WTC11 (cell line): ENCODE measurements around the gene SLC6A2. TPM values are rescaled to one million over a fixed set of nuclear protein-coding genes. Genes with fewer than 3 reads are reported as not detected.

Experiments
- ATAC-seq: fragments of 200-7000 bp; cut with Tn5 transposase; 2 replicates; pipeline ENCODE4 v1.10.0; 2021; ENCODE audit warnings: mild to moderate bottlenecking, moderate library complexity
- CTCF ChIA-PET: fragments of 300-600 bp; sonication (Branson Sonifier 250); formaldehyde crosslinking; loops from one replicate; lab custom pipeline; 2021; ENCODE audit warnings: antibody characterized with exemption; lab: Charles Lee
- POLR2A ChIA-PET: fragments of 350-600 bp; sonication (Branson Sonifier 250); formaldehyde crosslinking; loops from one replicate; lab custom pipeline; 2021; ENCODE audit warnings: antibody characterized with exemption; lab: Charles Lee
- DNase-seq: peaks from one replicate; pipeline ENCODE4 v3.0.0; 2021; ENCODE audit warnings: low spot score
- H3K27ac Mint-ChIP-seq: 2 replicates; pipeline ENCODE4 v1.8.0; 2021; ENCODE audit warnings: mixed read lengths
- H3K27me3 Mint-ChIP-seq: 2 replicates; pipeline ENCODE4 v1.8.0; 2021; ENCODE audit warnings: low read depth, mild to moderate bottlenecking, moderate library complexity, mixed read lengths
- H3K36me3 Mint-ChIP-seq: 2 replicates; pipeline ENCODE4 v1.8.0; 2021; ENCODE audit warnings: mixed read lengths
- H3K4me1 Mint-ChIP-seq: 2 replicates; pipeline ENCODE4 v1.8.0; 2022; ENCODE audit warnings: mixed read lengths
- H3K4me3 Mint-ChIP-seq: 2 replicates; pipeline ENCODE4 v1.8.0; 2021; ENCODE audit warnings: mild to moderate bottlenecking, moderate library complexity, mixed read lengths
- H3K9me3 Mint-ChIP-seq: 2 replicates; pipeline ENCODE4 v1.8.0; 2021; ENCODE audit warnings: mixed read lengths
- ARID4B ChIP-seq: sonication (generic); formaldehyde crosslinking; IDR thresholded peaks from 2 replicates; pipeline ENCODE4 v1.8.0; 2023; ENCODE audit warnings: missing genetic modification reagents, mild to moderate bottlenecking, borderline replicate concordance
- EMX1 ChIP-seq: fragments of 250-450 bp; sonication (Bioruptor Pico); IDR thresholded peaks from 2 replicates; pipeline ENCODE4 v1.8.0; 2021; ENCODE audit warnings: mild to moderate bottlenecking
- IRF2 ChIP-seq: sonication (generic); formaldehyde crosslinking; IDR thresholded peaks from 2 replicates; pipeline ENCODE4 v1.8.0; 2022; ENCODE audit warnings: low read depth, missing genetic modification reagents, borderline replicate concordance
- JAZF1 ChIP-seq: fragments of 250-450 bp; sonication (Bioruptor Pico); IDR thresholded peaks from 2 replicates; pipeline ENCODE4 v1.9.0; 2021; ENCODE audit warnings: moderate library complexity, mild to moderate bottlenecking, inconsistent platforms
- JUN ChIP-seq: sonication (generic); formaldehyde crosslinking; IDR thresholded peaks from 2 replicates; pipeline ENCODE4 v1.8.0; 2023; ENCODE audit warnings: mild to moderate bottlenecking, missing genetic modification reagents
- MAX ChIP-seq: sonication (generic); formaldehyde crosslinking; IDR thresholded peaks from 2 replicates; pipeline ENCODE4 v1.8.0; 2022; ENCODE audit warnings: mild to moderate bottlenecking, missing genetic modification reagents
- RORB ChIP-seq: fragments of 250-450 bp; sonication (Bioruptor Pico); IDR thresholded peaks from 2 replicates; pipeline ENCODE4 v1.9.0; 2021; ENCODE audit warnings: mild to moderate bottlenecking
- SMAD3 ChIP-seq: sonication (generic); formaldehyde crosslinking; IDR thresholded peaks from 2 replicates; pipeline ENCODE4 v1.8.0; 2022; ENCODE audit warnings: missing genetic modification reagents, mild to moderate bottlenecking, borderline replicate concordance
- SP1 ChIP-seq: sonication (generic); formaldehyde crosslinking; conservative IDR thresholded peaks from 2 replicates; pipeline ENCODE4 v1.8.1; 2022; ENCODE audit warnings: missing genetic modification reagents
- TEAD1 ChIP-seq: sonication (generic); formaldehyde crosslinking; IDR thresholded peaks from 2 replicates; pipeline ENCODE4 v1.8.0; 2022; ENCODE audit warnings: mild to moderate bottlenecking, missing genetic modification reagents
- ZNF138 ChIP-seq: sonication (generic); formaldehyde crosslinking; conservative IDR thresholded peaks from 2 replicates; pipeline ENCODE4 v1.8.1; 2022; ENCODE audit warnings: mild to moderate bottlenecking, moderate library complexity, missing genetic modification reagents
- ZNF232 ChIP-seq: sonication (generic); formaldehyde crosslinking; IDR thresholded peaks from 2 replicates; pipeline ENCODE4 v1.8.0; 2022; ENCODE audit warnings: mild to moderate bottlenecking, missing genetic modification reagents
- ZNF425 ChIP-seq: fragments of 250-450 bp; sonication (Bioruptor Pico); conservative IDR thresholded peaks from 2 replicates; pipeline ENCODE4 v1.9.0; 2021; ENCODE audit warnings: mild to moderate bottlenecking
- total RNA-seq: library from RNA; stranded (reverse); gene quantifications from 3 replicates; pipeline ENCODE4 v1.2.3, GENCODE V29; 2021
- TF ChIP-seq, protein P1 (sequence below): sonication (generic); formaldehyde crosslinking; IDR thresholded peaks from 2 replicates; pipeline ENCODE4 v1.8.1; 2022; ENCODE audit warnings: mild to moderate bottlenecking, moderate library complexity, missing genetic modification reagents
- TF ChIP-seq, protein P2 (sequence below): sonication (generic); formaldehyde crosslinking; conservative IDR thresholded peaks from 2 replicates; pipeline ENCODE4 v1.8.1; 2022; ENCODE audit warnings: mild to moderate bottlenecking, missing genetic modification reagents
- TF ChIP-seq, protein P3 (sequence below): sonication (generic); formaldehyde crosslinking; IDR thresholded peaks from 2 replicates; pipeline ENCODE4 v1.8.0; 2023; ENCODE audit warnings: missing genetic modification reagents
- TF ChIP-seq, protein P4 (sequence below): sonication (generic); formaldehyde crosslinking; IDR thresholded peaks from 2 replicates; pipeline ENCODE4 v1.8.1; 2023; ENCODE audit warnings: mild to moderate bottlenecking, missing genetic modification reagents
- TF ChIP-seq, protein P5 (sequence below): sonication (generic); formaldehyde crosslinking; IDR thresholded peaks from 2 replicates; pipeline ENCODE4 v1.8.1; 2023; ENCODE audit warnings: mild to moderate bottlenecking, missing genetic modification reagents, moderate library complexity

SLC6A2 gene
- total RNA-seq, 1 experiment from 2014 or later, result 0.20 TPM

- TF ChIP-seq ZNF425 (CRISPR knock-in tag), result no peak
- no peak for TF ChIP-seq IRF2
- TF ChIP-seq ARID4B, result no peak
Observed at GRCh38 chr16:55672471-55672870, 16.7 kb downstream of the SLC6A2 start (continued).

DNA sequence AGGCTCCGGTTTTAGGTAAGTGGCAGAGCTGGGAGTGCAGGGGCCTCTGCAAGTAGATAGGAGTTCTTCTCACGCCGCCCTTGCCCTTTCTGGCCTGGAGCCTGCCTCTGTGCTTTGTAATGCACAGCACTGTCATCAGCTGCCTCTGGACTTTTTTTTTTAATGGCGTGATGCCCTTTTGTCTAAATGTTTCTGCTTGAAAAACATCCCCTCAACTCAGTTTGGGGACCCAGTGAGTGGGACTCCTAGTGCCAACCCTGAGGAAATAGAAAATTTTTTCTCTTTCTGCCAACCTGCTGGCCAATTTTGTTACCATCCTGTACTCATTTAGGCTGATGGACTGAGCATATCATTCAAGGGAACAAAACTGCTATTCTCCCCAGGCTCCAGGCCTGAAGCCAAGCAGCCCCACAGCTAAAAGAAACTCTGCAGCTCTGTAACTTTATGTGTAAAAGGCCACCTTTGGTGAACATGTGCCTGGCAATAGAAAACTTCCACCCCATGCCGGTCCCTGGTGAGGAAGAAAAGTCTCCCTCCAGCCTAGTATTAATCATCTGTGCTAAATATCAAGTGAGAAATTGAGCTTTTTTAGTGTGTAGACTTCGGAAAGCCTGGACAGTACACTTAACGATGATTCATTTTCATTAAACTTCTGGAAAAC is 22.5 kb downstream of the SLC6A2 start:
- Mint-ChIP-seq H3K4me1 (no peaks in the 10 kb centered on the region), H3K27me3 (no peaks in the 10 kb centered on the region), H3K36me3 (no peaks in the 10 kb centered on the region), H3K9me3 (no peaks in the 10 kb centered on the region), H3K27ac (no peak overlapping the region)
- no peak for ATAC-seq
- no peak for DNase-seq
- POLR2A ChIA-PET, result no interaction called here
- TF ChIP-seq ZNF138 (CRISPR knock-in tag) (no peak), TEAD1 (no peak), ZNF232 (CRISPR knock-in tag) (no peak), MAX (CRISPR knock-in tag) (no peak), JUN (CRISPR knock-in tag) (no peak), SP1 (CRISPR knock-in tag) (no peak), RORB (CRISPR knock-in tag) (no peak), EMX1 (CRISPR knock-in tag) (no peak), JAZF1 (CRISPR knock-in tag) (no peak), SMAD3 (no peak)
- TF ChIP-seq, protein P1, sequence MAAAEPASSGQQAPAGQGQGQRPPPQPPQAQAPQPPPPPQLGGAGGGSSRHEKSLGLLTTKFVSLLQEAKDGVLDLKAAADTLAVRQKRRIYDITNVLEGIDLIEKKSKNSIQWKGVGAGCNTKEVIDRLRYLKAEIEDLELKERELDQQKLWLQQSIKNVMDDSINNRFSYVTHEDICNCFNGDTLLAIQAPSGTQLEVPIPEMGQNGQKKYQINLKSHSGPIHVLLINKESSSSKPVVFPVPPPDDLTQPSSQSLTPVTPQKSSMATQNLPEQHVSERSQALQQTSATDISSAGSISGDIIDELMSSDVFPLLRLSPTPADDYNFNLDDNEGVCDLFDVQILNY (CRISPR knock-in tag), result no peak
- TF ChIP-seq, protein P2, sequence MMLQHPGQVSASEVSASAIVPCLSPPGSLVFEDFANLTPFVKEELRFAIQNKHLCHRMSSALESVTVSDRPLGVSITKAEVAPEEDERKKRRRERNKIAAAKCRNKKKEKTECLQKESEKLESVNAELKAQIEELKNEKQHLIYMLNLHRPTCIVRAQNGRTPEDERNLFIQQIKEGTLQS (CRISPR knock-in tag), result no peak
- TF ChIP-seq, protein P3, sequence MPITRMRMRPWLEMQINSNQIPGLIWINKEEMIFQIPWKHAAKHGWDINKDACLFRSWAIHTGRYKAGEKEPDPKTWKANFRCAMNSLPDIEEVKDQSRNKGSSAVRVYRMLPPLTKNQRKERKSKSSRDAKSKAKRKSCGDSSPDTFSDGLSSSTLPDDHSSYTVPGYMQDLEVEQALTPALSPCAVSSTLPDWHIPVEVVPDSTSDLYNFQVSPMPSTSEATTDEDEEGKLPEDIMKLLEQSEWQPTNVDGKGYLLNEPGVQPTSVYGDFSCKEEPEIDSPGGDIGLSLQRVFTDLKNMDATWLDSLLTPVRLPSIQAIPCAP (CRISPR knock-in tag), result no peak
- TF ChIP-seq, protein P4, sequence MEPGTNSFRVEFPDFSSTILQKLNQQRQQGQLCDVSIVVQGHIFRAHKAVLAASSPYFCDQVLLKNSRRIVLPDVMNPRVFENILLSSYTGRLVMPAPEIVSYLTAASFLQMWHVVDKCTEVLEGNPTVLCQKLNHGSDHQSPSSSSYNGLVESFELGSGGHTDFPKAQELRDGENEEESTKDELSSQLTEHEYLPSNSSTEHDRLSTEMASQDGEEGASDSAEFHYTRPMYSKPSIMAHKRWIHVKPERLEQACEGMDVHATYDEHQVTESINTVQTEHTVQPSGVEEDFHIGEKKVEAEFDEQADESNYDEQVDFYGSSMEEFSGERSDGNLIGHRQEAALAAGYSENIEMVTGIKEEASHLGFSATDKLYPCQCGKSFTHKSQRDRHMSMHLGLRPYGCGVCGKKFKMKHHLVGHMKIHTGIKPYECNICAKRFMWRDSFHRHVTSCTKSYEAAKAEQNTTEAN (CRISPR knock-in tag), result no peak
- TF ChIP-seq, protein P5, sequence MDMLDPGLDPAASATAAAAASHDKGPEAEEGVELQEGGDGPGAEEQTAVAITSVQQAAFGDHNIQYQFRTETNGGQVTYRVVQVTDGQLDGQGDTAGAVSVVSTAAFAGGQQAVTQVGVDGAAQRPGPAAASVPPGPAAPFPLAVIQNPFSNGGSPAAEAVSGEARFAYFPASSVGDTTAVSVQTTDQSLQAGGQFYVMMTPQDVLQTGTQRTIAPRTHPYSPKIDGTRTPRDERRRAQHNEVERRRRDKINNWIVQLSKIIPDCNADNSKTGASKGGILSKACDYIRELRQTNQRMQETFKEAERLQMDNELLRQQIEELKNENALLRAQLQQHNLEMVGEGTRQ (CRISPR knock-in tag), result no peak
- TF ChIP-seq, all 79 proteins: peak for 0
- CTCF ChIA-PET, result interaction anchor here (1.9 kb wide), 1 partner anchor 55 kb away, joined by 5 read pairs; no protein-coding TSS in a partner anchor
- H3K4me3 Mint-ChIP-seq, result no peak overlapping the region
